Hepatocyte (in vitro differentiated cells): ENCODE data around the gene MICAL2.

Experiments used
- CTCF ChIP-seq: fragments of 200-600 bp; sonication (generic); IDR thresholded peaks from 2 replicates; pipeline ENCODE4 v1.5.1; 2016; ENCODE audit warnings: antibody characterized with exemption, mild to moderate bottlenecking; ENCODE audit not compliant: poor library complexity
- EZH2 ChIP-seq: fragments of 200-600 bp; sonication (generic); IDR thresholded peaks from 2 replicates; pipeline ENCODE4 v1.6.1; 2016; ENCODE audit warnings: antibody characterized with exemption, mild to moderate bottlenecking, borderline replicate concordance

- TF ChIP-seq CTCF (no peak), EZH2 (no peak)
Observed at GRCh38 chr11:12118949-12119348, 8.6 kb downstream of the MICAL2 start.
